Calu3 (cell line): ENCODE data around the gene ARHGAP42. TPM values are rescaled to one million over a fixed set of nuclear protein-coding genes. Genes with fewer than 3 reads are reported as not detected.

Experiments used
- BruUV-seq: library from RNA; stranded (reverse); fragments of 400-500 nt; replicated peaks from 2 replicates; lab custom pipeline; 2021; lab: Mats Ljungman, UMichigan
- CTCF ChIA-PET: fragments of 300-600 bp; sonication (Branson Sonifier 250); formaldehyde crosslinking; loops from one replicate; lab custom pipeline; 2022; ENCODE audit warnings: antibody characterized with exemption; lab: Charles Lee
- DNase-seq: peaks from one replicate; pipeline ENCODE4 v3.0.0; 2022
- H3K27ac Mint-ChIP-seq: one replicate; pipeline ENCODE4 v1.8.0; 2022; ENCODE audit warnings: mixed read lengths; ENCODE audit not compliant: unreplicated experiment
- H3K27me3 Mint-ChIP-seq: one replicate; pipeline ENCODE4 v1.8.0; 2022; ENCODE audit warnings: mixed read lengths; ENCODE audit not compliant: unreplicated experiment
- H3K36me3 Mint-ChIP-seq: one replicate; pipeline ENCODE4 v1.8.0; 2022; ENCODE audit warnings: mild to moderate bottlenecking, moderate library complexity, mixed read lengths; ENCODE audit not compliant: insufficient read depth, unreplicated experiment
- H3K4me1 Mint-ChIP-seq: one replicate; pipeline ENCODE4 v1.8.0; 2022; ENCODE audit warnings: mild to moderate bottlenecking, low read depth, mixed read lengths; ENCODE audit not compliant: unreplicated experiment
- H3K4me3 Mint-ChIP-seq: one replicate; pipeline ENCODE4 v1.8.0; 2022; ENCODE audit warnings: mild to moderate bottlenecking, low read depth, moderate library complexity, mixed read lengths; ENCODE audit not compliant: unreplicated experiment
- H3K9me3 Mint-ChIP-seq: one replicate; pipeline ENCODE4 v1.8.0; 2022; ENCODE audit warnings: low read depth, mixed read lengths; ENCODE audit not compliant: unreplicated experiment
- intact Hi-C: fragments of 100-400 bp; cut with micrococcal nuclease; formaldehyde crosslinking; loops from one replicate; pipeline ENCODE4 v1.10.0; 2022; ENCODE audit not compliant: unreplicated experiment
- total RNA-seq: library from RNA; stranded (reverse); gene quantifications from 2 replicates; pipeline ENCODE4 v1.2.3, GENCODE V29; 2022
- TF ChIP-seq, protein P1 (sequence below): fragments of 200-600 bp; IDR thresholded peaks from one replicate; pipeline ENCODE4 v1.8.0; 2022; ENCODE audit warnings: antibody characterized with exemption; ENCODE audit not compliant: unreplicated experiment

The ARHGAP42 gene
- total RNA-seq, 1 experiment from 2014 or later, result 10.3 TPM

DNA sequence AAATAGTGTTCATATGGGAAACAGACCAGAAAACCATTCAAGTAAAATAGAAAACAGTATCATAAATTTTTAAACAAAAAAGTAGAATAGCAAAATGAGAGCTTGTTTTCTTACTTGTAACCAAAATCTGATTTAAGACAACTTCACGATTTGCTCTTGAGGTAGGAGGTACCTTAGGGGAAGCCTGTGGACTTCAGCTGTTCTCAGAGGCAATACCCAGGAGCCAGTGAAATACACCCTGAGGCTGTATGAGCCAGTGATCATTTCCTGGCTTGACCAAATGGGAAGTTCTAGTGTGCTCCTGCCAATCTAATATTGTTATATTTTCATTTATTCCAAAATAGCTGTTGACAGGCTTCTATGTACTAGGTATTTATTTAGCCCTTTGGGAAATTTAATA lies 104.8 kb downstream of the ARHGAP42 start:
- no peak overlapping the region for H3K4me3 Mint-ChIP-seq
- TF ChIP-seq, protein P1, sequence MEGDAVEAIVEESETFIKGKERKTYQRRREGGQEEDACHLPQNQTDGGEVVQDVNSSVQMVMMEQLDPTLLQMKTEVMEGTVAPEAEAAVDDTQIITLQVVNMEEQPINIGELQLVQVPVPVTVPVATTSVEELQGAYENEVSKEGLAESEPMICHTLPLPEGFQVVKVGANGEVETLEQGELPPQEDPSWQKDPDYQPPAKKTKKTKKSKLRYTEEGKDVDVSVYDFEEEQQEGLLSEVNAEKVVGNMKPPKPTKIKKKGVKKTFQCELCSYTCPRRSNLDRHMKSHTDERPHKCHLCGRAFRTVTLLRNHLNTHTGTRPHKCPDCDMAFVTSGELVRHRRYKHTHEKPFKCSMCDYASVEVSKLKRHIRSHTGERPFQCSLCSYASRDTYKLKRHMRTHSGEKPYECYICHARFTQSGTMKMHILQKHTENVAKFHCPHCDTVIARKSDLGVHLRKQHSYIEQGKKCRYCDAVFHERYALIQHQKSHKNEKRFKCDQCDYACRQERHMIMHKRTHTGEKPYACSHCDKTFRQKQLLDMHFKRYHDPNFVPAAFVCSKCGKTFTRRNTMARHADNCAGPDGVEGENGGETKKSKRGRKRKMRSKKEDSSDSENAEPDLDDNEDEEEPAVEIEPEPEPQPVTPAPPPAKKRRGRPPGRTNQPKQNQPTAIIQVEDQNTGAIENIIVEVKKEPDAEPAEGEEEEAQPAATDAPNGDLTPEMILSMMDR, result no peak
- no peak overlapping the region for H3K27ac Mint-ChIP-seq
- no peaks in the 10 kb centered on the region for H3K27me3 Mint-ChIP-seq
- no peak for DNase-seq
- BruUV-seq, result no TSS peak
- intact Hi-C loops, result no loop called here
- CTCF ChIA-PET, result no interaction called here
- no peaks in the 10 kb centered on the region for H3K36me3 Mint-ChIP-seq
- H3K4me1 Mint-ChIP-seq, result peaks cover 14% of the 10 kb centered on the region
- no peaks in the 10 kb centered on the region for H3K9me3 Mint-ChIP-seq

DNA sequence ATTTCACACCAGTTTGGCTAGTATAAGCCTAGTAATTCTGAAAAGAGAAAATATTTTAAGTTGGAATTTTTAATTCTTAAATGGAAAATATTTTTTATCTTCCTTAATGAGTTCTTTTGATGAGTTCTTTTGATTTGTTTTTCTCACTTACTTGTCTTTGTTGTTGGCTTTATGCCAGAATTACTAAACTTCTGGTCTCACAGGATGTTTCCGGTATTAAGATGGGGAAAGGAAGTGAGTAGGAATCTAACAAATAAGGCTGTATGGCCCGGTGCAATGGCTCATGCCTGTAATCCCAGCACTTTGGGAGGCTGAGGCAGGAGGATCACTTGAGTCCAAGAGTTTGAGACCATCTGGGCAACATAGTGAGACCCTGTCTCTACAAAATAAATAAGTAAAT lies 106.4 kb downstream of the ARHGAP42 start:
- intact Hi-C loops, result no loop called here
- DNase-seq, result no peak
- no peaks in the 10 kb centered on the region for H3K27me3 Mint-ChIP-seq

DNA sequence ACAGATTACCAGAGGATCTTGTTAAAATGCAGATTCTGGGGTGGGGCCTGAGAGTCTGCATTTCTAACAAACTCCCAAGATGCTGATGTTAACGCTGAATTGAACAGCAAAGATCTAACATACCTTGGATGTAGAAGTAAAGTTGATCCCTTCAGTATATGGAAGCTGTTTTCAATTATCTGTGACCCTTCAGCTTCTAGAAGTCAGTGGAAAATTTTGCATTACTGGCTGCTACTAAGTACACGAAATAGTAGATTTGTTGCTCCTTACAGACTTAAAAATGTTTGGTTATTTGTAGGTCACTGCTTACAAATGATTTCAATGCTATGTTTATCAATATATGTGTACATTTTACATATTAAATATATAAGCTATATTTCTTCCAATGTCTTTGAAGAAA lies 107.4 kb downstream of the ARHGAP42 start:
- H3K36me3 Mint-ChIP-seq, result no peaks in the 10 kb centered on the region
- H3K4me1 Mint-ChIP-seq, result peaks cover 6% of the 10 kb centered on the region
- CTCF ChIA-PET, result no interaction called here
- TF ChIP-seq, protein P1, result no peak
- no peaks in the 10 kb centered on the region for H3K9me3 Mint-ChIP-seq
- no peak overlapping the region for H3K27ac Mint-ChIP-seq
- intact Hi-C loops, result no loop called here
- DNase-seq, result no peak
- H3K27me3 Mint-ChIP-seq, result no peaks in the 10 kb centered on the region
- H3K4me3 Mint-ChIP-seq, result no peak overlapping the region
- BruUV-seq, result no TSS peak

More for the DNA sequence above, 106.4 kb downstream of the ARHGAP42 start:
- TF ChIP-seq, protein P1, result no peak
- Mint-ChIP-seq H3K36me3 (no peaks in the 10 kb centered on the region), H3K4me1 (peaks cover 14% of the 10 kb centered on the region), H3K27ac (no peak overlapping the region), H3K4me3 (no peak overlapping the region), H3K9me3 (no peaks in the 10 kb centered on the region)
- BruUV-seq, result no TSS peak
- CTCF ChIA-PET, result no interaction called here

DNA sequence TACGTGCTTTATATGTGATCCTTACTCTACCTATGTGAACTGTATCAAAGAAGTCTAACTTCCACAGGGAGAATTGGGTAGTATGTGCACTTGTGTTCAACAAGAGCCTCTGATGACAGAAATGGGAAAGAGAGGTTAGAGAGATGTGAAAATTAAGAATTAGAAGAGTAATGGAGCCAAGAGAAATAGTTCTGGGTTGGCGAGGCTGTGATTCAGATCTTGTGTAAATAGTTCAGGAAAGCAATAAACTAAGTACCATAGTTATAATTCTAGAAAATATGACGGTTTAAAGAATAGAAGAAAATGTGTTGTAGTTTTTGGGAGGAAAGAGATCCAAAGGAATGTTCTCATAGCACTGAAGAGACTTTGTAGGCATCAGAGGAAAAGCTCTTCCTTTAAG lies 112.4 kb downstream of the ARHGAP42 start:
- H3K9me3 Mint-ChIP-seq, result no peaks in the 10 kb centered on the region
- H3K27me3 Mint-ChIP-seq, result no peaks in the 10 kb centered on the region
- intact Hi-C loops, result no loop called here
- CTCF ChIA-PET, result no interaction called here
- H3K27ac Mint-ChIP-seq, result no peak overlapping the region
- TF ChIP-seq, protein P1, result no peak
- H3K4me1 Mint-ChIP-seq, result no peaks in the 10 kb centered on the region
- BruUV-seq, result no TSS peak
- no peaks in the 10 kb centered on the region for H3K36me3 Mint-ChIP-seq
- no peak for DNase-seq
- no peak overlapping the region for H3K4me3 Mint-ChIP-seq
